Motor neuron (in vitro differentiated cells): ENCODE measurements around the gene TMEM30A. TPM values are rescaled to one million over a fixed set of nuclear protein-coding genes. Genes with fewer than 3 reads are reported as not detected.
A peak's percentile ranks its signal among the peaks of the same experiment; 100 is the strongest.

Experiments used
- ATAC-seq, 8 experiments: fragments of 200-7000 bp; cut with Tn5 transposase; replicated peaks in 6 of 8; 2 replicates each; pipeline ENCODE4 v1.8.0; 2021; ENCODE audit warnings: mild to moderate bottlenecking in 8 of 8, moderate library complexity in 8 of 8
- H3K27ac ChIP-seq, 2 donors: fragments of 250-450 bp; sonication (Bioruptor Pico); 2 replicates each; pipeline ENCODE4 v1.9.0; 2021; ENCODE audit warnings: antibody characterized with exemption in 2 of 2, mild to moderate bottlenecking in 2 of 2, moderate library complexity in 1 of 2
- H3K4me1 ChIP-seq, 2 donors: fragments of 250-450 bp; sonication (Bioruptor Pico); replicated peaks in 1 of 2; 2 replicates each; pipeline ENCODE4 v1.6.1; 2021; ENCODE audit warnings: antibody characterized with exemption in 2 of 2, mild to moderate bottlenecking in 2 of 2, moderate library complexity in 1 of 2
- H3K4me3 ChIP-seq, 5 donors: fragments of 250-450 bp; sonication (Bioruptor Pico); 2 replicates each; pipeline ENCODE4 v1.9.0; 2021; ENCODE audit warnings: antibody characterized with exemption in 5 of 5, mild to moderate bottlenecking in 5 of 5, moderate library complexity in 4 of 5
- WGBS, 10 experiments: fragments of 450-650 bp; shearing (Covaris generic); methylation state at CpG; one replicate each; pipeline ENCODE4 v1.0.0; 2022; 5-methylcytosine and 5-hydroxymethylcytosine counted together
- in situ Hi-C, 9 experiments: fragments of 400-800 bp; cut with MboI; loops; one replicate each; pipeline ENCODE4 v1.15.0; 2021; ENCODE audit warnings: low sequenced_read_pairs in 9 of 9, low pct_unique_long_range_greater_than_20kb in 2 of 9; ENCODE audit not compliant: unreplicated experiment in 9 of 9
- total RNA-seq, 8 experiments: library from RNA; unstranded; fragments of 300-600 nt; gene quantifications; 2 replicates each; pipeline versions ENCODE4 v1.2.3 to v1.2.4, GENCODE V29; 2022

The TMEM30A gene
- total RNA-seq, 8 experiments from 2014 or later = 56.9 to 133 (median 70.1) TPM

DNA sequence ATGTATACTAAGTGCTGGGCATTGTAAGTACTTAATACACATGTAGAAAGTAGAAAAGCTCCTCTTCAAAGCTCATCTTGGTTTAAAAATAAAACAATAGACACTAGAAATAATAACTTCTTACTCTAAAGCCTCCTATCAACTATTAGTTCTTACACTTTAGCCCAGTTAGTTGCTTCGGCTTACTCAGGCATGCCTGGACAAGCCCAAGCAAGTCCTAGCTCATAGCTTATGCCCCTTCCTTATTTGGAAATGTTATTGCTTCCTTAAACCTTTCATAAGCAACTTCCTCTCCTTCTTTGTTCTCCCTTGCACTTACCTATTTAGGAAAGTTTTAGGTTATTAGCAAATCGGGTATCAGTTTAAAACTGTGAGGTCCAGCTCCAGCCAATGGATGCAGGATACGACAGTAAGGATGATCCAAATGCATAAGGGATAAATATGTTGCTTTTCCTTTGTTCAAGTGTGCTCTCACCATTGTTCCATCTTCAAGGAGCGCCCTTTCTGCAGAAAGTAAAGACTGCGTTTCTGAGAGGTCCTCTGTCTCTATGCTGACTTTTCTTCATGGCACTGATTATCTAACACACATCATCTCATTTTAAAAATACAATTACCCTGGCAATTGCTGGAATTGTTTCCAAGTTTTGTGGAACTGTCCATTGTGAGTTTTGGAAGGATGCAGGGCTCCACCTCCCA lies 12.3 kb downstream of the TMEM30A start:
- in situ Hi-C loops = no loop called here
- ATAC-seq = no peak
- 72 to 100% (median 100%) methylated on average over 1 to 5 of the region's 5 CpGs; no CpG with 5 or more reads in 2 of the 10 experiments for WGBS, 10 experiments
- Histone ChIP-seq H3K4me3 (no peak overlapping the region), H3K27ac (no peak overlapping the region), H3K4me1 (peaks cover 5 to 6% of the 10 kb centered on the region in 2 donors)

DNA sequence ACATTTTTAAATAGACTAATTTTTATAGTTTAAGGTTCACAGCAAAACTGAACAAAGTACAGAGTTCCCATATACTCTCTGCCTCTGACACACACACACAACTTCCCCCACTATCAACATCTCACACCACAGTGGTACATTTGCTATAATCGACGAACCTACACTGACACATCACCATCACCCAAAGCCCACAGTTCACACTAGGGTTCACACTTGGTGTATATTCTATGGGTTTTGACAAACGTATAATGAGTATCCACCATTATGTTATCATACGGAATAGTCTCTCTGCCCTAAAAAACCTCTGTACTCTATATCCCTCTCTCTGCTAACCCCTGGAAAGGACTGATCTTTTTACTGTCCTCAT lies 15.6 kb downstream of the TMEM30A start:
- no peak overlapping the region for H3K4me3 ChIP-seq
- peaks cover 5 to 6% of the 10 kb centered on the region in 2 donors for H3K4me1 ChIP-seq
- ATAC-seq = no peak
- no peak overlapping the region for H3K27ac ChIP-seq
- WGBS, 10 experiments = 69 to 100% (median 94%) methylated on average over 1 to 4 of the region's 4 CpGs; no CpG with 5 or more reads in 4 of the 10 experiments
- in situ Hi-C loops = no loop called here

DNA sequence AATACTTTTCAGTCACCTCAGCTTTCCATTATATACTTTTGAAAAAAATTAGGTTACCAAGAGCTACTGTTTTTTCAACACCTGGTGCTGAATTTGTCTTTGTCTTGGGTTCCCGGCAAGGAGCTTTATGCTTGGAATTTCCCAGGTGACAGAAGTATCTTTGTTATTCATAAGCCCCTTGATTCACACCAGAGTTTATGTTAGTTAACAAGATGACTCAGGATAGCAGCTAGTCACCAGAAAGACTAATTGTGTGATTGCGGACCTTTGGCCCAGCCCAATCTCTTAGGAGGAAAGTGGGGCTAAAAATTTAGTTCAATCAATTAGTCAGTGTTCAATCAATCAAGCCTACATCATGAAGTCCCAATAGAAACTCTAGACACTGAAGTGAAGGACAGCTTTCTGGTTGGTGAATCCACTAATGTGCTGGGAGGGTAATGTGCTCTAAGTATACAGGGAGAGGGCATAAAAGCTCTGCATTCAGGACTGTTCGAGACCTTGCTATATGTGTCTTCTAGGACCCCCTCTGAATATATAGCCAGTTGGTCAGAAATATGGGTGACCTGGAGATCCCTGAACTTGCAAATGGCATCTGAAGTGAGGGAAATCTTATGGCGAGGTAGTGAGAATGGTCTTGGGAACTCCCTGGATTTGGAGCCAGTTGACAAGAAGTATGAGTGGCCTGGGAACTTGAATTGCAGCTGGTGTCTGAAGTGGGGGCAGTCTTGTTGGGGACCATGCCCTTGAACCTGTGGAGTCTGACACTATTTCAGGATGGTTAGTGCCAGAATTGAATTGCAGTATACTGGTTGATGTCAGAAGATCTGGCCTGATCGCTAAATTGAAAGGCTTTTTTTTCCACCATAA lies 16.2 kb downstream of the TMEM30A start:
- Histone ChIP-seq H3K27ac (no peak overlapping the region), H3K4me3 (no peak overlapping the region), H3K4me1 (peaks cover 5 to 6% of the 10 kb centered on the region in 2 donors)
- peak in 6 of 8 experiments; percentile 28 to 76 (median 56) for ATAC-seq
- 0 to 100% (median 57%) methylated on average over 1 to 5 of the region's 5 CpGs for WGBS, 10 experiments
- in situ Hi-C loops = no loop called here

DNA sequence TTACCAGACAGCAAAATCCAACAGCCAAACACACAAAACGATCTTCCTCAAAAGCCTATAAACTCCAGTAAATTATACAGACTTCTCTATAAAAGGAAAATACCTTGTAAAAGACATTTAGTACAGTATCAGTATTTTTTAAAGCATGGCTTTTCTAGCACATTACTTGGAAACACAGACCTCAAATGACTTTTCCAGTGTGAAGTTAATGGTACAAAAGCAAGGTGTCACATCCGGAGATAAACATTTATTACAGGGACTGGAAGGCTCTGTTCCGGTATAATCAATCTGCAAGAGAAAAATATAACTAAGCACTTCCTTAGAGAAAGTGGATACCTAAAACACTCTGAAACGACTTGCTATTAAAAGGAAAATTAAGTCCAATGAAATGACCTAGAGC lies 17.1 kb downstream of the TMEM30A start:
- no peak for ATAC-seq

GRCh38 chr6:75266716-75267291 lies 17.8 kb downstream of the TMEM30A start:
- in situ Hi-C loops = no loop called here
- Histone ChIP-seq H3K4me1 (peaks cover 5 to 6% of the 10 kb centered on the region in 2 donors), H3K4me3 (no peak overlapping the region), H3K27ac (no peak overlapping the region)
- WGBS, 10 experiments = 0 to 100% (median 67%) methylated on average over 1 to 2 of the region's 2 CpGs; no CpG with 5 or more reads in 1 of the 10 experiments
- ATAC-seq = peak in 5 of 8 experiments; percentile 42 to 69 (median 65)

More for the DNA sequence above, 17.1 kb downstream of the TMEM30A start:
- H3K4me1 ChIP-seq = peaks cover 5 to 6% of the 10 kb centered on the region in 2 donors
- H3K4me3 ChIP-seq = no peak overlapping the region
- in situ Hi-C loops = no loop called here
- no peak overlapping the region for H3K27ac ChIP-seq
- WGBS, 10 experiments = 23 to 86% (median 63%) methylated on average over 2 to 4 of the region's 4 CpGs

- Histone ChIP-seq H3K4me1 (peaks cover 3% of the 10 kb centered on the region in 2 donors), H3K27ac (no peak overlapping the region), H3K4me3 (no peak overlapping the region)
- ATAC-seq = peak in 1 of 8 experiments; percentile 34
- in situ Hi-C loops = no loop called here
These were observed 21.2 kb downstream of the TMEM30A start for GRCh38 chr6:75263401-75263750.

DNA sequence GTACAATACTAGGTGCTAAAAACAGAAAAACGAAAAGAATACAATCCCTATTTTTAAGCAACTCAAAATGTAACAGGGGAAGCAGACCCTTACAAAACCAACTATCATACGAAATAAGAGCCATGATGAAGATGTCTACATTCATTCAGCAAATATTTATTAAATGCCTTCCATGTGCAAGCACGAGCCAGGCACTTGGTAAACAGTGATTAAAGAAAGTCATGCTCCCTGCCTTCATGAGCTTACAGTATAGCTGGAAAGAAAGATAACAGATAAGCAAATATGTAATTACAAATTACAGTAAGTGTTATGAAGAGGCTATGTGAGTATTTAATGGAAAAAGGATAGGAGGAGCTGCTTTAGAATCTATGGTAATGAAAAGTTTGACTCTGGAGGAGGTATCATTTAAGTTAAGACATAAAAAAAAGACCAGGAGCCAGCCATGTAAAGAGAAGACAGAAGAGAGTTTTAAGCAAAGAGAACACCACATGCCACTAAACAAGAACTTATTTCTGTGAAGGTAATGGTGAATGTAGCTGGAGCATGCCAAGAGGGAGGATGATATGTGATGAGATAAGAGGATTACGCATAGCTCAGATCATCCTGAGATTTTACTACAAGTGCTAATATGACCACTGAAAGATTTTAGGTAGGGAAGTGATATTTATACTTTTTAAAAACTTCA lies 21.7 kb downstream of the TMEM30A start:
- WGBS, 10 experiments = 69 to 100% (median 95%) methylated on average over 2 to 4 of the region's 4 CpGs
- ATAC-seq = peak in 1 of 8 experiments; percentile 65
- Histone ChIP-seq H3K4me1 (no peaks in the 10 kb centered on the region), H3K27ac (no peak overlapping the region), H3K4me3 (no peak overlapping the region)
- in situ Hi-C loops = no loop called here

GRCh38 chr6:75261299-75261698 lies 23.3 kb downstream of the TMEM30A start:
- no peaks in the 10 kb centered on the region for H3K4me1 ChIP-seq
- 80 to 100% (median 100%) methylated on average over 1 of the region's 1 CpG; no CpG with 5 or more reads in 2 of the 10 experiments for WGBS, 10 experiments
- H3K4me3 ChIP-seq = no peak overlapping the region
- no peak overlapping the region for H3K27ac ChIP-seq
- ATAC-seq = no peak
- in situ Hi-C loops = no loop called here

GRCh38 chr6:75257343-75258087 lies 27.1 kb downstream of the TMEM30A start:
- Histone ChIP-seq H3K4me1 (no peaks in the 10 kb centered on the region), H3K27ac (no peak overlapping the region), H3K4me3 (no peak overlapping the region)
- WGBS, 10 experiments = 17 to 100% (median 90%) methylated on average over 1 of the region's 1 CpG; no CpG with 5 or more reads in 4 of the 10 experiments
- ATAC-seq = peak in 3 of 8 experiments; percentile 46 to 83 (median 52)
- in situ Hi-C loops = no loop called here

GRCh38 chr6:75250552-75250951 lies 34.0 kb downstream of the TMEM30A start:
- Histone ChIP-seq H3K27ac (no peak overlapping the region), H3K4me1 (no peaks in the 10 kb centered on the region), H3K4me3 (no peak overlapping the region)
- ATAC-seq = no peak
- WGBS, 10 experiments = 86 to 100% (median 94%) methylated on average over 1 to 2 of the region's 2 CpGs
- in situ Hi-C loops = no loop called here

GRCh38 chr6:75249837-75250236 lies 34.8 kb downstream of the TMEM30A start:
- in situ Hi-C loops = no loop called here
- no peak for ATAC-seq
- no peak overlapping the region for H3K27ac ChIP-seq

GRCh38 chr6:75246386-75246785 lies 38.2 kb downstream of the TMEM30A start:
- in situ Hi-C loops = no loop called here
- no peak for ATAC-seq
- 0 to 100% (median 66%) methylated on average over 1 to 2 of the region's 2 CpGs for WGBS, 10 experiments
- Histone ChIP-seq H3K4me1 (peaks cover 11 to 19% of the 10 kb centered on the region in 2 donors), H3K27ac (no peak overlapping the region), H3K4me3 (no peak overlapping the region)

More at GRCh38 chr6:75249837-75250236, 34.8 kb downstream of the TMEM30A start:
- H3K4me1 ChIP-seq = peaks cover 0 to under 1% of the 10 kb centered on the region in 2 donors
- H3K4me3 ChIP-seq = no peak overlapping the region
